Activated CD4-positive, alpha-beta memory T cell treated with anti-CD3 and anti-CD28 coated beads, Interleukin-2, amount 10 ng/mL, durations not matched to agents 7 days and 5 days (primary cell): ENCODE results near the gene C1orf52. TPM values are rescaled to one million over a fixed set of nuclear protein-coding genes. Genes with fewer than 3 reads are reported as not detected.
"Not testable (repeated sequence)": the region's sequence is repeated elsewhere in the genome, so short reads cannot be mapped to it uniquely, and the experiment has no call there.

Experiments used
- CTCF ChIA-PET: fragments of 350-600 bp; sonication (Branson Sonifier 250); formaldehyde crosslinking; loops from one replicate; lab custom pipeline; 2021; ENCODE audit warnings: antibody characterized with exemption, inconsistent platforms; lab: Charles Lee
- POLR2A ChIA-PET: fragments of 350-600 bp; sonication (Branson Sonifier 250); formaldehyde crosslinking; loops from one replicate; lab custom pipeline; 2021; ENCODE audit warnings: antibody characterized with exemption; lab: Charles Lee
- DNase-seq: peaks from one replicate; pipeline ENCODE4 v3.0.0-alpha.2; 2020
- H3K27ac Mint-ChIP-seq: one replicate; pipeline ENCODE4 v1.8.0; 2021; ENCODE audit warnings: mild to moderate bottlenecking, mixed read lengths
- H3K27me3 Mint-ChIP-seq: one replicate; pipeline ENCODE4 v1.8.0; 2021; ENCODE audit warnings: mixed read lengths
- H3K36me3 Mint-ChIP-seq: one replicate; pipeline ENCODE4 v1.8.0; 2021; ENCODE audit warnings: low read depth, mixed read lengths
- H3K4me1 Mint-ChIP-seq: one replicate; pipeline ENCODE4 v1.8.0; 2021; ENCODE audit warnings: mixed read lengths
- H3K4me3 Mint-ChIP-seq: one replicate; pipeline ENCODE4 v1.8.0; 2021; ENCODE audit warnings: mild to moderate bottlenecking, mixed read lengths
- H3K9me3 Mint-ChIP-seq: one replicate; pipeline ENCODE4 v1.8.0; 2021; ENCODE audit warnings: mixed read lengths
- total RNA-seq, 2 experiments: library from RNA; stranded (reverse); gene quantifications; one replicate each; pipeline ENCODE4 v1.2.3, GENCODE V29; 2021

Gene C1orf52
- total RNA-seq, 2 experiments from 2014 or later, result 21.4 to 22.6 TPM

- CTCF ChIA-PET, result interaction anchor here (1.0 to 12.6 kb wide), 9 partner anchors 9 to 432 kb away, joined by 3 to 202 read pairs (median 3); partner anchors contain the start of genes C1orf52, CCN1 and ZNHIT6
- H3K9me3 Mint-ChIP-seq, result no peaks in the 10 kb centered on the region
- H3K27me3 Mint-ChIP-seq, result peaks cover 26% of the 10 kb centered on the region
- peak; percentile 99 for DNase-seq
- peak within 1 kb of the TSS; percentile 80 for H3K4me3 Mint-ChIP-seq
- H3K36me3 Mint-ChIP-seq, result peaks cover 26% of the 10 kb centered on the region
- POLR2A ChIA-PET, result interaction anchor here (0.7 to 9.1 kb wide), 21 partner anchors 9 to 1428 kb away, joined by 3 to 127 read pairs (median 6); partner anchors contain the start of genes C1orf52, CTBS, GNG5 and MCOLN2
- peak within 1 kb of the TSS; percentile 80 for H3K27ac Mint-ChIP-seq
- H3K4me1 Mint-ChIP-seq, result peaks cover 53% of the 10 kb centered on the region
Measured at GRCh38 chr1:85276215-85276977, 16.9 kb upstream of the C1orf52 start, which contains the start of gene BCL10. Gene BCL10 (minus strand): TSS chr1:85276632. CDS start chr1:85276352, 280 bp downstream.

DNA sequence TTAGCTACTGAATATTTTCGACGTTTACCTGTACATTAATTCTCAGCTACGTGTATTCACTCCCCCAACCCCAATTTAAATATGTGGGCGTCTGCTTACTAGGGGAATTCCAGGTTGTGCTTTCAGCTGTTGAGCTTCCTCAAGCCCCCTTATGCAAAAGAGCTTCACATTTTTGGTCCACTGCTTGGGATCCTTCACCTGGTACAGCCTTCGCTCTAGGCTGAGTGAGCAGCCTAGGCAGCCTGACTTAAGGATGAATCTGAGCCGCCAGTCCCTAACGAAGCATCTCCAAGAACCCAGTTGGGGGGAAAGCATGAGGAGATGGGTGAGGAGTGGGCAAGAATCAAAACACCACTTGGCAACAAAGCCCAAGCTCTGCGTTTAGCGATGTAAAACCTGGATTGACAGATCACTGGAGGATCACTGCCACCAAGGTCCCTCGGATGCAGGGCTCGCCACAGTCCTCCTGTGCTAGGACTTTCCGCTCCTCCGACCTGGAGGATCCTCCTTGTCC is 16.3 kb upstream of the C1orf52 start:
- CTCF ChIA-PET, result interaction anchor here (1.0 to 12.6 kb wide), 4 partner anchors 16 to 331 kb away, joined by 3 to 202 read pairs (median 12); partner anchors contain the start of genes C1orf52 and CCN1
- no peak for DNase-seq
- POLR2A ChIA-PET, result interaction anchor here (0.7 to 9.1 kb wide), 19 partner anchors 9 to 1429 kb away, joined by 3 to 127 read pairs (median 7); partner anchors contain the start of genes C1orf52, CTBS, GNG5 and MCOLN2
- peaks cover 20% of the 10 kb centered on the region for H3K27me3 Mint-ChIP-seq
- H3K36me3 Mint-ChIP-seq, result peaks cover 32% of the 10 kb centered on the region
- peaks cover 54% of the 10 kb centered on the region for H3K4me1 Mint-ChIP-seq
- peak overlapping the region; percentile 80 for H3K27ac Mint-ChIP-seq
- H3K9me3 Mint-ChIP-seq, result no peaks in the 10 kb centered on the region
- H3K4me3 Mint-ChIP-seq, result peak overlapping the region; percentile 80

DNA sequence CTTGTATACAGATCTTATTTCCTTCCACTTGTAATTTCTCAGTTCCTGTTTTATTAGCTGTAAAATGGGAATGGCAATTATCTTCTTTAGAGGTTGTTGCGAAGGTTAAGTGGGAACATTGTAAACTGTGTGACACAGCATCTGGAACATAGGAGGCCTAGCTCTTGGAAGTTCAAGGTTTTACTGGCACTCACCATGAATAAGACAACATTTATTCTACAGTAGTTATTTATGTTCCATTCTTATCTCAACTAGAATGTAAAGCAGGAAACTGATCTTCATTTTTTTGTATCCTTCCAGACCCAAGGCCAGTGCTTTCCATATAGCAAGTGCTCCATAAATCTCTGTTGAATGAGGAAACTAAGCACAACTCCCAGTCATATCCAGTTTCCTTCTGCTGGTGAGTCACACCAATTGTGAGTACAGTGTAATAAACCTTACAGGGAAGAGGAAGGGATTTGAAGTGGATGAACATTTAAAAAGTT is 15.5 kb upstream of the C1orf52 start:
- peaks cover 37% of the 10 kb centered on the region for H3K36me3 Mint-ChIP-seq

GRCh38 chr1:85273397-85273796 is 13.9 kb upstream of the C1orf52 start:
- no peak overlapping the region for H3K4me3 Mint-ChIP-seq
- ChIA-PET POLR2A (interaction anchor here (1.0 to 9.1 kb wide), 2 partner anchors 15 to 1127 kb away, joined by 3 to 127 read pairs; partner anchors contain the start of gene C1orf52), CTCF (interaction anchor here (12.6 kb wide), 1 partner anchor 14 kb away, joined by 202 read pairs; the partner anchor contains the start of gene C1orf52)
- H3K4me1 Mint-ChIP-seq, result peaks cover 42% of the 10 kb centered on the region
- H3K27me3 Mint-ChIP-seq, result peaks cover 1% of the 10 kb centered on the region
- H3K9me3 Mint-ChIP-seq, result no peaks in the 10 kb centered on the region
- no peak for DNase-seq
- no peak overlapping the region for H3K27ac Mint-ChIP-seq
- H3K36me3 Mint-ChIP-seq, result peaks cover 47% of the 10 kb centered on the region

More for the DNA sequence above, 15.5 kb upstream of the C1orf52 start:
- H3K9me3 Mint-ChIP-seq, result no peaks in the 10 kb centered on the region
- peak overlapping the region; percentile 80 for H3K4me3 Mint-ChIP-seq
- H3K27me3 Mint-ChIP-seq, result peaks cover 12% of the 10 kb centered on the region
- peak overlapping the region; percentile 80 for H3K27ac Mint-ChIP-seq
- peaks cover 54% of the 10 kb centered on the region for H3K4me1 Mint-ChIP-seq
- ChIA-PET CTCF (interaction anchor here (12.6 kb wide), 1 partner anchor 16 kb away, joined by 202 read pairs; the partner anchor contains the start of gene C1orf52), POLR2A (interaction anchor here (1.0 to 9.1 kb wide), 15 partner anchors 10 to 1429 kb away, joined by 3 to 127 read pairs (median 9); partner anchors contain the start of genes C1orf52, CTBS, GNG5 and MCOLN2)
- DNase-seq, result no peak

- no peak for DNase-seq
- Mint-ChIP-seq H3K9me3 (no peaks in the 10 kb centered on the region), H3K27ac (no peak overlapping the region), H3K36me3 (peaks cover 58% of the 10 kb centered on the region), H3K4me1 (peaks cover 16% of the 10 kb centered on the region), H3K27me3 (no peaks in the 10 kb centered on the region), H3K4me3 (no peak overlapping the region)
- CTCF ChIA-PET, result interaction anchor here (1.3 kb wide), 1 partner anchor 10 kb away, joined by 12 read pairs; the partner anchor contains the start of gene C1orf52
- POLR2A ChIA-PET, result no interaction called here
Measured at GRCh38 chr1:85268801-85269585, 9.5 kb upstream of the C1orf52 start.

GRCh38 chr1:85267313-85267712 is 7.9 kb upstream of the C1orf52 start:
- no peaks in the 10 kb centered on the region for H3K27me3 Mint-ChIP-seq
- no peak overlapping the region for H3K27ac Mint-ChIP-seq
- POLR2A ChIA-PET, result interaction anchor here (1.2 kb wide), 1 partner anchor 8 kb away, joined by 8 read pairs; the partner anchor contains the start of gene C1orf52
- no peaks in the 10 kb centered on the region for H3K9me3 Mint-ChIP-seq
- CTCF ChIA-PET, result interaction anchor here (1.8 kb wide), 1 partner anchor 13 kb away, joined by 4 read pairs; no protein-coding TSS in a partner anchor
- H3K4me3 Mint-ChIP-seq, result no peak overlapping the region
- H3K4me1 Mint-ChIP-seq, result peaks cover 4% of the 10 kb centered on the region
- DNase-seq, result no peak
- H3K36me3 Mint-ChIP-seq, result peaks cover 54% of the 10 kb centered on the region

- no peaks in the 10 kb centered on the region for H3K9me3 Mint-ChIP-seq
- DNase-seq, result no peak
- peaks cover 41% of the 10 kb centered on the region for H3K36me3 Mint-ChIP-seq
- H3K27ac Mint-ChIP-seq, result no peak overlapping the region
- peaks cover 5% of the 10 kb centered on the region for H3K4me1 Mint-ChIP-seq
- no peak overlapping the region for H3K4me3 Mint-ChIP-seq
- H3K27me3 Mint-ChIP-seq, result no peaks in the 10 kb centered on the region
- CTCF ChIA-PET, result interaction anchor here (0.7 to 10.6 kb wide), 3 partner anchors 12 to 334 kb away, joined by 5 to 202 read pairs (median 5); partner anchors contain the start of gene BCL10
- POLR2A ChIA-PET, result interaction anchor here (1.4 kb wide), 2 partner anchors 10 to 11 kb away, joined by 3 read pairs; no protein-coding TSS in a partner anchor
Measured at GRCh38 chr1:85264150-85264549, 4.7 kb upstream of the C1orf52 start.

DNA sequence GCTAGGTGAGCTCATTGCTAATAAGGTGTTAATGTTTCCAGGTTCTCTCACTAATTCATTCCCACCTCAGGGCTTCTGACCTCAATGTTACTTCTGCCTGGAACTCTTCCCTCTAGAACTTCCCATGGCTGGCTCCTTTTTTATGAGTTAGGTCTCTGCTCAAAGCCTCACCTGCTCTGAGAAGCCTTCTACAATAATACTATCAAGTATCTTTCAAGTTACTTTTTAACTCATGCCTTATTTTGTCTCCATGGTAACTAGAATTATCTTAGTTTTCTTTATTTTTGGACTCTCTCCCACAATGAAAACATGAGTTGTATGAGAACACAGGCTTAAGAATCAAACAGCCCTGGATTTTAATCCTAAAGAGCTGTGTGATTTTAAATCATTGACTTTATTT is 3.5 kb upstream of the C1orf52 start:
- no peaks in the 10 kb centered on the region for H3K9me3 Mint-ChIP-seq
- H3K27ac Mint-ChIP-seq, result no peak overlapping the region
- POLR2A ChIA-PET, result interaction anchor here (1.4 to 9.1 kb wide), 2 partner anchors 11 to 12 kb away, joined by 3 to 127 read pairs; partner anchors contain the start of gene BCL10
- CTCF ChIA-PET, result interaction anchor here (10.6 kb wide), 1 partner anchor 13 kb away, joined by 202 read pairs; the partner anchor contains the start of gene BCL10
- H3K36me3 Mint-ChIP-seq, result peaks cover 46% of the 10 kb centered on the region
- no peak for DNase-seq
- H3K27me3 Mint-ChIP-seq, result no peaks in the 10 kb centered on the region
- H3K4me3 Mint-ChIP-seq, result no peak overlapping the region
- H3K4me1 Mint-ChIP-seq, result peaks cover 12% of the 10 kb centered on the region

GRCh38 chr1:85259912-85260274 is 431 bp upstream of the C1orf52 start:
- Mint-ChIP-seq H3K4me1 (peaks cover 29% of the 10 kb centered on the region), H3K36me3 (peaks cover 47% of the 10 kb centered on the region), H3K27me3 (no peaks in the 10 kb centered on the region), H3K9me3 (no peaks in the 10 kb centered on the region), H3K27ac (no peak overlapping the region), H3K4me3 (peak overlapping the region; percentile 90)
- ChIA-PET CTCF (interaction anchor here (0.8 to 10.6 kb wide), 33 partner anchors 8 to 419 kb away, joined by 3 to 202 read pairs (median 5); partner anchors contain the start of genes BCL10 and MCOLN2), POLR2A (interaction anchor here (1.0 to 9.1 kb wide), 15 partner anchors 8 to 1115 kb away, joined by 3 to 127 read pairs (median 4); partner anchors contain the start of genes BCL10, MCOLN3, PRKACB and SYDE2)
- no peak for DNase-seq

DNA sequence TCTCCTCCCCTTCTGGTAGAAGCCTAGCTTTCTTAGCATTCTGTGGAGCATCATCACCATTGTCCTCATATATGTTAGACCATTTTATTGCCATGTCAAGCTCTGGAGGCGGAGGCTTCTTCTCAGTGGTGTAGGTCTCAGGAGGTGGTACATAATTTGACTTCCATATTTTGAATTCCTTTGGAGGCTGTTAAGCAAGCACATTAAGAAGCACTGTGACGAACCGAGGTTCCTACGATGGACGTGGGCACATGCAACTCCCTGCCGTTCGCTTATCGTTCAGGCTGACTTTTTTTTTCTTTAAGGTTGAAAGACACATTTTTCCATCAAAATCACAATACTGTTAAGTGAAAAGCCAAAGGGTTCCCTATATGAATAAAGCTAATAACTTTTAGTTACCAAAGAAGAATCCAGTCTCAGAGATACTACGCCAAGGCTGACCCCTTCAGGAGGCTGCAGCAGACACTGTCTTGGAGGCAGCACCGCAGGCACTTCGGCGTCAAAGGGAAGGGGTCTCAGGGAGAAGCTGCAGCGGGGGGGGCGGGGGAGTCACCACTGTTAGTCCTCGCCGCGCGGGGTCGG is 835 bp downstream of the C1orf52 start:
- Mint-ChIP-seq H3K9me3 (no peaks in the 10 kb centered on the region), H3K4me1 (peaks cover 34% of the 10 kb centered on the region), H3K4me3 (peak overlapping the region; percentile 90), H3K36me3 (peaks cover 44% of the 10 kb centered on the region), H3K27ac (peak overlapping the region; percentile 67), H3K27me3 (no peaks in the 10 kb centered on the region)
- DNase-seq, result no peak
- CTCF ChIA-PET, result interaction anchor here (0.6 to 10.6 kb wide), 44 partner anchors 10 to 1349 kb away, joined by 3 to 202 read pairs (median 4); partner anchors contain the start of genes BCL10, MCOLN2, MCOLN3 and ZNHIT6
- POLR2A ChIA-PET, result interaction anchor here (0.8 to 9.1 kb wide), 16 partner anchors 9 to 1114 kb away, joined by 3 to 127 read pairs (median 4); partner anchors contain the start of genes BCL10, MCOLN3, PRKACB and SYDE2

- peaks cover 34% of the 10 kb centered on the region for H3K36me3 Mint-ChIP-seq
- ChIA-PET POLR2A (interaction anchor here (3.4 kb wide), 1 partner anchor 10 kb away, joined by 12 read pairs; the partner anchor contains the start of gene C1orf52), CTCF (interaction anchor here (1.0 to 2.7 kb wide), 4 partner anchors 10 to 306 kb away, joined by 3 to 13 read pairs (median 4); partner anchors contain the start of genes BCL10 and C1orf52)
- DNase-seq, H3K4me3 Mint-ChIP-seq, H3K27ac Mint-ChIP-seq, H3K9me3 Mint-ChIP-seq, H3K27me3 Mint-ChIP-seq, H3K4me1 Mint-ChIP-seq: not testable (repeated sequence)
Measured at GRCh38 chr1:85249042-85249441, 10.4 kb downstream of the C1orf52 start.
